Keratinocyte (primary cell): ENCODE data around the gene GPLD1.

Experiments used
- CTCF ChIP-seq, 3 experiments: IDR thresholded peaks in 1 of 3; conservative IDR thresholded peaks in 1 of 3; optimal IDR thresholded peaks in 1 of 3; 2 replicates in 2 of 3; 3 replicates in 1 of 3; pipeline versions ENCODE3 to v1.5.1; 2011; ENCODE audit warnings: low read length in 3 of 3, mild to moderate bottlenecking in 3 of 3, moderate library complexity in 2 of 3, control low read depth in 1 of 3, inconsistent platforms in 1 of 3; ENCODE audit not compliant: insufficient read depth in 2 of 3; ENCODE audit errors: extremely low read depth in 1 of 3
- EZH2 ChIP-seq: IDR thresholded peaks from one replicate; pipeline ENCODE4 v1.6.1; 2012; ENCODE audit warnings: inconsistent platforms, mild to moderate bottlenecking, low read length, moderate library complexity

- no peak for TF ChIP-seq CTCF (optimal IDR thresholded peaks at IDR 0.05 in 1 of 3, IDR thresholded peaks at IDR 0.05 in 1 of 3, conservative IDR thresholded peaks at IDR 0.05 in 1 of 3; ENCODE audit: extremely low read depth in 1 of 3, insufficient read depth in 2 of 3, low read length in 3 of 3)
- no peak for TF ChIP-seq EZH2
These were observed 97.5 kb downstream of the GPLD1 start for GRCh38 chr6:24391756-24392405.
